ENCODE results near the gene DENND2A.

GRCh38 chr7:140643416-140643815 lies 2.8 kb upstream of the DENND2A start:
- TF ChIP-seq EP300 (IDR thresholded peaks at IDR 0.05) (no peak), CTCF (IDR thresholded peaks at IDR 0.05) (no peak), POLR2A (IDR thresholded peaks at IDR 0.05) (no peak), POLR2AphosphoS5 (IDR thresholded peaks at IDR 0.05) (no peak)
